ENCODE results near the gene BTAF1. TPM values are rescaled to one million over a fixed set of nuclear protein-coding genes. Genes with fewer than 3 reads are reported as not detected.
"Not testable (repeated sequence)": the region's sequence is repeated elsewhere in the genome, so short reads cannot be mapped to it uniquely, and the experiment has no call there.

The BTAF1 gene
- polyA plus RNA-seq, 4 donors: 4.6 to 42.8 (median 6.1) TPM

DNA sequence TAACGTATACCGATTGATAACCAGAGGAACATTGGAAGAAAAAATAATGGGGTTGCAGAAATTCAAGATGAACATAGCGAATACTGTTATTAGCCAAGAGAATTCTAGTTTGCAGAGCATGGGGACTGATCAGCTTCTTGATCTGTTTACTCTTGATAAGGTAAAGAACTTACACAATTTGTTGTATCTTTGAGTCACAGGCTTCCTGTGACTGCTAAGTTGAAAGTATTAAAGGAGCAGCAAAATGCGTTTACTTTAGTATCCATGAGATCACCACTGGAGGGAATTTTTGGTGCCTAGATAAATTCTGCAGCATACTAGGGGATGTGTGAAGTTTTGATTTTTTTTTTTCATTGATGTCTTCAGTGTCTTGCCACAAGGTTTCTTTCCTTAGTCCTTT, 103.6 kb downstream of the BTAF1 start:
- FAIRE-seq (no peak), DNase-seq (no peak)
- Histone ChIP-seq H3K9me3 (ENCODE audit: control insufficient read depth in 2 of 2, insufficient read depth in 1 of 2, low read depth in 1 of 2, low read length in 1 of 2) (no peaks in the 10 kb centered on the region), H3K4me1 (ENCODE audit: control insufficient read depth in 3 of 3, insufficient read depth in 2 of 3, low read depth in 1 of 3, low read length in 2 of 3) (no peaks in the 10 kb centered on the region), H3K27ac (ENCODE audit: low read depth in 1 of 3, low read length in 2 of 3) (no peak overlapping the region), H3K4me3 (ENCODE audit: low read depth in 1 of 3, low read length in 3 of 3) (no peak overlapping the region), H3K36me3 (ENCODE audit: control insufficient read depth in 3 of 3, insufficient read depth in 2 of 3, low read depth in 1 of 3, low read length in 3 of 3) (peaks cover 8 to 29% (median 18%) of the 10 kb centered on the region in 3 donors), H3K27me3 (ENCODE audit: control insufficient read depth in 3 of 3, insufficient read depth in 3 of 3, low read length in 3 of 3) (no peaks in the 10 kb centered on the region)
- WGBS, 3 donors: 85 to 88% (median 88%) methylated on average over 4 of the region's 4 CpGs

DNA sequence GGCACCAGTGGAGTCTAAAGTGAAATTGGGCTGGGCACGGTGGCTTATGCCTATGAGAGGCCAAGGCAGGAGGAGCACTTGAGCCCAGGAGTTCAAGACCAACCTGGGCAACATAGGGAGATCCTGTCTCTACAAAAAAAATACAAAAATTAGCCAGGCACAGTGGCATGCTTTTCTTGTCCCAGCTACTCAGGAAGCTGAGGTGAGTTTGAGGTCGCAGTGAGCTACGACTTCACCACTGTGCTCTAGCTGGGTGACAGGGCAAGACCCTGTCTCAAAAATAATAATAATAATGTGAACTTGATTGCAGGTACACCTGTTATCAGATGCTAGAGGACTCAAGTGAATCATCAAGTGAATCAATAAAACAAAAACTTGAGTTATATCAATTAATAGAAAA, 108.0 kb downstream of the BTAF1 start:
- 83 to 92% (median 85%) methylated on average over 3 of the region's 3 CpGs for WGBS, 3 donors
- Histone ChIP-seq H3K4me3 (ENCODE audit: low read depth in 1 of 3, low read length in 3 of 3) (no peak overlapping the region), H3K27me3 (ENCODE audit: control insufficient read depth in 3 of 3, insufficient read depth in 3 of 3, low read length in 3 of 3) (no peaks in the 10 kb centered on the region), H3K27ac (ENCODE audit: low read depth in 1 of 3, low read length in 2 of 3) (no peak overlapping the region), H3K9me3 (ENCODE audit: control insufficient read depth in 2 of 2, insufficient read depth in 1 of 2, low read depth in 1 of 2, low read length in 1 of 2) (peaks cover 0 to 8% of the 10 kb centered on the region in 2 donors), H3K4me1 (ENCODE audit: control insufficient read depth in 3 of 3, insufficient read depth in 2 of 3, low read depth in 1 of 3, low read length in 2 of 3) (no peaks in the 10 kb centered on the region), H3K36me3 (ENCODE audit: control insufficient read depth in 3 of 3, insufficient read depth in 2 of 3, low read depth in 1 of 3, low read length in 3 of 3) (peaks cover 7 to 10% (median 9%) of the 10 kb centered on the region in 3 donors)
- DNase-seq: no peak
- FAIRE-seq: no peak

DNA sequence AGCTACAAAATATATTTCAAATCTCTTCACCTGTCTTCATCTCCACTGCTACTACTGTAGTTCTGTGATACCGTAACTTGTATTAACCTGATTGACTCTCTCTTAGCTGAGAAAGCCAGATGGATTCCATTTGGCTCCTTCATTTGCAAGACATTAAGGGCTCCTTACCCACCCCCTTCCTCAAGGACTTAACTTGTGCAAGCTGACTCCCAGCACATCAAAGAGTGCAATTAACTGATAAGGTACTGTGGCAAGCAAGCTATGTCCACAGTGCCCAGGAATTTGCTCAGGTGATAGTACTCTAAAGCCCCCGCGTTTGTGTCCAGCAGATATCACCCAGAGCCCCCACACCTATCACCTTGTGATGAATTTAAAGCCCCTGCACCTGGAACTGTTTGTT, 109.5 kb downstream of the BTAF1 start:
- FAIRE-seq; H3K27me3 ChIP-seq (ENCODE audit: control insufficient read depth in 3 of 3, insufficient read depth in 3 of 3, low read length in 3 of 3); H3K36me3 ChIP-seq (ENCODE audit: control insufficient read depth in 3 of 3, insufficient read depth in 2 of 3, low read depth in 1 of 3, low read length in 3 of 3); H3K4me3 ChIP-seq (ENCODE audit: low read depth in 1 of 3, low read length in 3 of 3); H3K4me1 ChIP-seq (ENCODE audit: control insufficient read depth in 3 of 3, insufficient read depth in 2 of 3, low read depth in 1 of 3, low read length in 2 of 3); H3K9me3 ChIP-seq (ENCODE audit: control insufficient read depth in 2 of 2, insufficient read depth in 1 of 2, low read depth in 1 of 2, low read length in 1 of 2); H3K27ac ChIP-seq (ENCODE audit: low read depth in 1 of 3, low read length in 2 of 3): not testable (repeated sequence)
- 41 to 62% (median 56%) methylated on average over 3 of the region's 3 CpGs for WGBS, 3 donors
- DNase-seq: peak in 1 of 2 donors; percentile 38

DNA sequence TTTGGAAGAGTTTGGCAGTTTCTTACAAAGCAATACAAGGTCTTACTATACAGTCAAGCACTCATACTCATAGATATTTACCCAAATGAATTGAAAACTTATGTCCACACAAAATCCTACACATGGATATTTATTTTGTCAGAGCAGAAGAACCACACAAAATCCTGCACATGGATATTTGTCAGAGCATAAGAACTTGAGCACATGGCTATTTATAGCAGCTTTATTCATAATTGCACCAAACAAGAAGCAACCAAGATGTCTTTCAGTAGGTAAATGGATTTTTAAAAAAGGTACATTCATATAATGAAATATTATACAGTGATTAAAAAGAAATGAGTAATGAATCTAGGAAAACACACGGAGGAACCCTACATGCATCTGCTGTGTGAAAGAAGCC, 115.4 kb downstream of the BTAF1 start:
- no peak overlapping the region for H3K4me3 ChIP-seq (ENCODE audit: low read depth in 1 of 3, low read length in 3 of 3)
- FAIRE-seq: no peak
- H3K4me1 ChIP-seq (ENCODE audit: control insufficient read depth in 3 of 3, insufficient read depth in 2 of 3, low read depth in 1 of 3, low read length in 2 of 3): no peaks in the 10 kb centered on the region
- H3K36me3 ChIP-seq (ENCODE audit: control insufficient read depth in 3 of 3, insufficient read depth in 2 of 3, low read depth in 1 of 3, low read length in 3 of 3): peaks cover 0 to 4% (median 0%) of the 10 kb centered on the region in 3 donors
- H3K27me3 ChIP-seq (ENCODE audit: control insufficient read depth in 3 of 3, insufficient read depth in 3 of 3, low read length in 3 of 3): no peaks in the 10 kb centered on the region
- WGBS, 3 donors: 88 to 97% (median 94%) methylated on average over 1 of the region's 1 CpG
- peaks cover 0 to 8% of the 10 kb centered on the region in 2 donors for H3K9me3 ChIP-seq (ENCODE audit: control insufficient read depth in 2 of 2, insufficient read depth in 1 of 2, low read depth in 1 of 2, low read length in 1 of 2)
- DNase-seq: no peak
- no peak overlapping the region for H3K27ac ChIP-seq (ENCODE audit: low read depth in 1 of 3, low read length in 2 of 3)

DNA sequence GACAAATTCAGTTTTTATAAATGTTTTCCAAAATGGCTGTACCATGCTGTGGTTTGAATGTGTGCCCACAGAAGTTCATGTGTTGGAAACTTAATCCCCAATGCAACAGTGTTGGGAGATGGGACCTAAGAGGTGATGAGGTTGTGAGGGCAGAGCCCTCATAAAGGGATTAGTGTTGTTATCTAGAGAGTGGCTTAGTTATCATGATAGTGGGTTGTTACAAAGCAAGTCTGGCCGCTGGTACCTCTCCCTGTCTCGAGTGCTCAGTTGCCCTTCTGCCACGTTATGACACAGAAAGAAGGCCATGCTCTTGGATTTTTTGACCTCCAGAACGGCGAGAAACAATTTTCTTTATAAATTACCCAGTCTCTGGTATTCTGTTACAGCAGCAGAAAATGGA, 119.0 kb downstream of the BTAF1 start:
- H3K9me3 ChIP-seq (ENCODE audit: control insufficient read depth in 2 of 2, insufficient read depth in 1 of 2, low read depth in 1 of 2, low read length in 1 of 2): no peaks in the 10 kb centered on the region
- H3K4me3 ChIP-seq (ENCODE audit: low read depth in 1 of 3, low read length in 3 of 3): no peak overlapping the region
- peaks cover 0 to 7% (median 0%) of the 10 kb centered on the region in 3 donors for H3K27me3 ChIP-seq (ENCODE audit: control insufficient read depth in 3 of 3, insufficient read depth in 3 of 3, low read length in 3 of 3)
- H3K36me3 ChIP-seq (ENCODE audit: control insufficient read depth in 3 of 3, insufficient read depth in 2 of 3, low read depth in 1 of 3, low read length in 3 of 3): no peaks in the 10 kb centered on the region
- 61 to 72% (median 66%) methylated on average over 5 of the region's 5 CpGs for WGBS, 3 donors
- DNase-seq (no peak), FAIRE-seq (no peak)
- H3K27ac ChIP-seq (ENCODE audit: low read depth in 1 of 3, low read length in 2 of 3): no peak overlapping the region
- no peaks in the 10 kb centered on the region for H3K4me1 ChIP-seq (ENCODE audit: control insufficient read depth in 3 of 3, insufficient read depth in 2 of 3, low read depth in 1 of 3, low read length in 2 of 3)

DNA sequence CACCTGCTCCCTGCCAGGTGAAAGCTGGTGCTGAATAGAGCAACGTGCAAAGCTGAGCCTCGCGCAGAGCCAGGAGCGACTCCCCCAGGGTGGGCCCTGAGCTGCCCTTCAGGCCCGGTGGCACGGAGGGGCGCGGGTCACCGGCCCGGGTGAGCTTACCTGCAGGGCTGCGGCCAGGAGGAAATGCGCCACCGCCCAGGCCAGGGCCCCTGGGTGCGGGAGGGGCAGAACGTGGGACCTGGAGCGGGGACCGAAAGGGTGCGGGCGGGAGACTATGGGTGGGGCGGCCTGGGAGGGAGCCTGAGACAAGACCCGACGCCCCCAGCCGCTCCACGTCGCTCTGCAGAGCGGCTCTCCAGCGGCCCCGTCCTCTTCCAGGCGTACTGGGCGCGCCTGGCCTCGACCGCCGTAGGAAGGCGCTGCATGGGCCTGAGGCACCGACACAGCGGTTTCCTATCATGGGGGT, 122.1 kb downstream of the BTAF1 start:
- H3K27me3 ChIP-seq (ENCODE audit: control insufficient read depth in 3 of 3, insufficient read depth in 3 of 3, low read length in 3 of 3): peaks cover 0 to 7% (median 0%) of the 10 kb centered on the region in 3 donors
- DNase-seq: no peak
- H3K4me3 ChIP-seq (ENCODE audit: low read depth in 1 of 3, low read length in 3 of 3): no peak overlapping the region
- H3K27ac ChIP-seq (ENCODE audit: low read depth in 1 of 3, low read length in 2 of 3): no peak overlapping the region
- H3K36me3 ChIP-seq (ENCODE audit: control insufficient read depth in 3 of 3, insufficient read depth in 2 of 3, low read depth in 1 of 3, low read length in 3 of 3): peaks cover 0 to 4% (median 2%) of the 10 kb centered on the region in 3 donors
- H3K4me1 ChIP-seq (ENCODE audit: control insufficient read depth in 3 of 3, insufficient read depth in 2 of 3, low read depth in 1 of 3, low read length in 2 of 3): no peaks in the 10 kb centered on the region
- WGBS, 3 donors: 56 to 86% (median 76%) methylated on average over 37 of the region's 37 CpGs
- H3K9me3 ChIP-seq (ENCODE audit: control insufficient read depth in 2 of 2, insufficient read depth in 1 of 2, low read depth in 1 of 2, low read length in 1 of 2): no peaks in the 10 kb centered on the region
- FAIRE-seq: no peak

DNA sequence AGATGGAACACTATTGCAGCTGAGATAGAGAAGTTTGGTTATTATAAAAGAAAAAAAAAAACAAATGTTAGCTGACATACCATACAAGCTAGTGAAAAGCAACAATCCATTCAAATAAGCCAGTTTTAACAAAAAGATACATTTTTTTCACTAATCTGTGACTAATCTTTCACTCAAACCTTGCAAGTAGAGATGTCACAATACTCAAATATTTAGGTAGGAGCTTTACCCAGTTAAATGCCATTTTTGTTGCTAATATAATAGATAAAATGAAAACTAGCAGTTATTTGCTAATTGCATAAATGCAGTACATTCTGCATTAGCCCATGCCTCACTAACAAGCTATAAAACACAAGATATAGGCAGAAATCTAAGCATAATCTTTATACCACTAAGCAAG, 123.6 kb downstream of the BTAF1 start:
- no peak overlapping the region for H3K27ac ChIP-seq (ENCODE audit: low read depth in 1 of 3, low read length in 2 of 3)
- no peak for DNase-seq
- FAIRE-seq: no peak

DNA sequence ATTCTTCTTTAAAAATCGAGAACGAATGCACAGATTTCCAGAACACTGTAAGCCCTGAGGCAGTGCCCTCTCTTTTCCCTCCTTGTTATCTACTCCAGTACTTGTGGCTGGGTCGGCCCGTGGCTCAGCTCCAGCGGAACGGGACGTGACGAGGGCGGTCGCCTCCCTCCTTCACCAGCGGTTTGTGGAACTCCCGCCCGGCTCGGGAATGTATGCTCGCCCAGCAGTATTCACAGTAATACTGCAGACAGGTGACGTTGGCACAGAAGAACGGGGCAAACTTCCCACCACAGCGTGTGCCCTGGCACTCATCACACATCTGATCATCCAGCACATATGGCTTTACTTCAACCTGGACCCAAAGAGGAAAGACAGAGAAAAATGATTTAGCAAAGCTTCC, 128.5 kb downstream of the BTAF1 start:
- Histone ChIP-seq H3K27ac (ENCODE audit: low read depth in 1 of 3, low read length in 2 of 3) (no peak overlapping the region), H3K4me3 (ENCODE audit: low read depth in 1 of 3, low read length in 3 of 3) (no peak overlapping the region), H3K36me3 (ENCODE audit: control insufficient read depth in 3 of 3, insufficient read depth in 2 of 3, low read depth in 1 of 3, low read length in 3 of 3) (peaks cover 3 to 10% (median 8%) of the 10 kb centered on the region in 3 donors), H3K4me1 (ENCODE audit: control insufficient read depth in 3 of 3, insufficient read depth in 2 of 3, low read depth in 1 of 3, low read length in 2 of 3) (no peaks in the 10 kb centered on the region), H3K27me3 (ENCODE audit: control insufficient read depth in 3 of 3, insufficient read depth in 3 of 3, low read length in 3 of 3) (no peaks in the 10 kb centered on the region), H3K9me3 (ENCODE audit: control insufficient read depth in 2 of 2, insufficient read depth in 1 of 2, low read depth in 1 of 2, low read length in 1 of 2) (no peaks in the 10 kb centered on the region)
- DNase-seq (no peak), FAIRE-seq (no peak)
- 89 to 93% (median 91%) methylated on average over 18 of the region's 18 CpGs for WGBS, 3 donors

More for the DNA sequence above, 123.6 kb downstream of the BTAF1 start:
- Histone ChIP-seq H3K27me3 (ENCODE audit: control insufficient read depth in 3 of 3, insufficient read depth in 3 of 3, low read length in 3 of 3) (peaks cover 0 to 7% (median 0%) of the 10 kb centered on the region in 3 donors), H3K4me3 (ENCODE audit: low read depth in 1 of 3, low read length in 3 of 3) (no peak overlapping the region), H3K36me3 (ENCODE audit: control insufficient read depth in 3 of 3, insufficient read depth in 2 of 3, low read depth in 1 of 3, low read length in 3 of 3) (peaks cover 0 to 5% (median 4%) of the 10 kb centered on the region in 3 donors), H3K9me3 (ENCODE audit: control insufficient read depth in 2 of 2, insufficient read depth in 1 of 2, low read depth in 1 of 2, low read length in 1 of 2) (no peaks in the 10 kb centered on the region), H3K4me1 (ENCODE audit: control insufficient read depth in 3 of 3, insufficient read depth in 2 of 3, low read depth in 1 of 3, low read length in 2 of 3) (no peaks in the 10 kb centered on the region)

DNA sequence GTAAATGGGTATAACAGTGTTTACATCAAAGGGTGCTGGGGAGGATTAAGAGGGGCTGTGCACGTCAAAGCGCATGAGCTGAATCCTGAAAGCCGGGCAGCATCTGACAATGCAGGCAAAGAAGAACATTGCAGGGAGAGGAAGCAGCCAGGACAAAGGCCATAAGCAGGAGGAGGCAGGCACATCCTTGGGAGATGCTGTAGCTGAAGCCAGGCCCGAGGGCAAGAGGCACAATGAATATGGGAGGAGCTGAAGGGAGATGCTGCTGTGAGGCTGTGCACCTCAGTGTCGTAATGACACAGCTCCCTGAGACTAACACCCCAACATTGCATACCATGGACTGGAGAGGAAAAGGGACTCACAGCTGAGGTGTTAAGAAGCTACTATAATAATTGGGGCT, 129.2 kb downstream of the BTAF1 start:
- no peaks in the 10 kb centered on the region for H3K4me1 ChIP-seq (ENCODE audit: control insufficient read depth in 3 of 3, insufficient read depth in 2 of 3, low read depth in 1 of 3, low read length in 2 of 3)
- DNase-seq (no peak), FAIRE-seq (no peak)
- H3K36me3 ChIP-seq (ENCODE audit: control insufficient read depth in 3 of 3, insufficient read depth in 2 of 3, low read depth in 1 of 3, low read length in 3 of 3): peaks cover 3 to 14% (median 8%) of the 10 kb centered on the region in 3 donors
- H3K27ac ChIP-seq (ENCODE audit: low read depth in 1 of 3, low read length in 2 of 3): no peak overlapping the region
- H3K4me3 ChIP-seq (ENCODE audit: low read depth in 1 of 3, low read length in 3 of 3): no peak overlapping the region
- no peaks in the 10 kb centered on the region for H3K27me3 ChIP-seq (ENCODE audit: control insufficient read depth in 3 of 3, insufficient read depth in 3 of 3, low read length in 3 of 3)
- WGBS, 3 donors: 79 to 86% (median 83%) methylated on average over 5 of the region's 5 CpGs
- H3K9me3 ChIP-seq (ENCODE audit: control insufficient read depth in 2 of 2, insufficient read depth in 1 of 2, low read depth in 1 of 2, low read length in 1 of 2): no peaks in the 10 kb centered on the region
